ENCODE measurements around the gene FHAD1.
A peak's percentile ranks its signal among the peaks of the same experiment; 100 is the strongest.

Gene FHAD1

GRCh38 chr1:15348648-15349047, 101.6 kb downstream of the FHAD1 start:
- no peak for DNase-seq

DNA sequence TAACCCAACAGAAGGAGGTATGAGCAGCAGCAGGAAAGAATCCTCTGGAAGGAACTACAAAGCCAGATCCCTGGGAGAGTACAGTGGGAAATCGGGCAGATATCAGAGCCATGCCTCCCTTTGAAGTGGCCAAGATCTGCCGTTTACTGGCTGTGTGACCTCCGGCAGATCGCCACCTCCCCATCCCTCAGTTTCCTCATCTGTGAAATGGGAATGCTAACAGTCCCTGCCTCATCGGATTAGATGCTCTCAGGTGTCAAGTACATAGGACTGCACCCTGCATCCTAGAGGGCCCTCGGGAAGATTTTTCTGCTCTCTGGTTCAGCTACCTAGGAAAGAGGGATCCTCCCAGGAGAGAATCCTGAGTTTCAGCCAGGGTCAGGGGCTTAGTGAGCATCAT, 102.1 kb downstream of the FHAD1 start:
- DNase-seq: no peak

DNA sequence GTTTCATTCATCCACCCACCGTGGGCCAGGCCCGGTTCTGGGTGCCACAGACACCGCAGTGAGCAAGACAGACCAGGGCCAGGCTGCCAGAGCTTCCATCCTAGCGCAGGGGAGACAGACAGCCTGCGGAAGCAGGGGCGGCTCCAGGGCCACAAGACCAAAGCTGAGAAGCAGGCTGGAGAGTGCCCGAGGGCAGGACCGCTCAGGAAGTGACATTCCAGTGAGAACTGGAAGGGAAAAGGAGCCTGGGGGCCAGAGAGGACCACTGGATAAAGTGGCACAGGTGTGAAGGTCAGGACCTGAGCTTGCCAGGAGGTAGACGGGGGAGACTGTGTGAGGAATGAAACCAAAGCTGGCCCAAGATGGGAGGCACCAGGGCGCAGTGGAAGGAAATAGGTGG, 103.1 kb downstream of the FHAD1 start:
- no peak for DNase-seq

DNA sequence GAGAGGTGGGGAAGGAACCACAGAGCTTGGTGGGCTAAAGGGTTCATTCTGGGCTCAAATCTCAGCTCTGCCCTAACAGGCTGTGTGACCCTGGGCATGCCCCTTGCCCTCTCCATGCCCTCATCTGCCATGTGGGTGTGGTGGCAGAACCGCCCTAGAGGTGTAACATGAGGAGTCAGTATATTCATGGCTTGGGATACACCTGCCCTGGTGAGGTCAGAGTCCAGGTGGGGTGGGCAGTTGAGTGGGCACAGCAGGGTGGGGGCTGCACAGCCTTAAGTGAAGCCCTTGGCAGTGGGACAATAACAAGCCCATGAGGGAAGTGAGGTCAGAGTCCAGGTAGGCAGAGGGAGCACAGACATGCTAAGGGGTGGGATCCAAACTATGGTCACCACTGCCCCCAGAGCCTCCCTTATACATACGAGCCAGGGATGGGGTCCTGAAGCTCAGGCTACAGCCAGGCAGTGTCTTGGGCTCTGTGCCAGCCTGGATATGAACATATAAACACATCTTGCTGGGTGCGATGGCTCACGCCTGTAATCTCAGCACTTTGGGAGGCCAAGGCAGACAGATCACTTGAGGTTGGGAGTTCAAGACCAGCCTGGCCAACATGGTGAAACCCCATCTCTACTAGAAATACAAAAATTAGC, 103.7 kb downstream of the FHAD1 start:
- DNase-seq: no peak

DNA sequence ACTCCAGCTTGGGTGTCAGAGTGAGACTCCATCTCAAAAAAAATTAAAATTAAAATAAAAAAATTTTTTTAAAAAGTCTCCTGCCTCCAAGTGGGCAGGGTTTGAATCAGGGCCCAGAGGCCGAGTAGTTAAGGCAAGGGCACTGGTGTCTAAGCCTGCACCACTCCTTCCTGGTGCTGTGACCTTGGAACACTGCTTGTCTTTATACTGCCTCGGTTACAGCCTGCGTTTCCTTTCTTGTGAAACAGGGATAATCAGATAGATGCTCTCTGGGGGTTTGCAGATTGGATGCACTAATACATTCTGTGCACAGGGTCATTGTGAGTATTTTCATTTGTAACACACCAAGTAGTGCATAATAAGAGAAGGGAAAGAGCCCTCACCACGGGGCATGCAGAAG, 104.3 kb downstream of the FHAD1 start:
- no peak for DNase-seq

- peak; percentile 47 to 64 (median 57) for DNase-seq
Measured at GRCh38 chr1:15352128-15352957, 105.3 kb downstream of the FHAD1 start.

DNA sequence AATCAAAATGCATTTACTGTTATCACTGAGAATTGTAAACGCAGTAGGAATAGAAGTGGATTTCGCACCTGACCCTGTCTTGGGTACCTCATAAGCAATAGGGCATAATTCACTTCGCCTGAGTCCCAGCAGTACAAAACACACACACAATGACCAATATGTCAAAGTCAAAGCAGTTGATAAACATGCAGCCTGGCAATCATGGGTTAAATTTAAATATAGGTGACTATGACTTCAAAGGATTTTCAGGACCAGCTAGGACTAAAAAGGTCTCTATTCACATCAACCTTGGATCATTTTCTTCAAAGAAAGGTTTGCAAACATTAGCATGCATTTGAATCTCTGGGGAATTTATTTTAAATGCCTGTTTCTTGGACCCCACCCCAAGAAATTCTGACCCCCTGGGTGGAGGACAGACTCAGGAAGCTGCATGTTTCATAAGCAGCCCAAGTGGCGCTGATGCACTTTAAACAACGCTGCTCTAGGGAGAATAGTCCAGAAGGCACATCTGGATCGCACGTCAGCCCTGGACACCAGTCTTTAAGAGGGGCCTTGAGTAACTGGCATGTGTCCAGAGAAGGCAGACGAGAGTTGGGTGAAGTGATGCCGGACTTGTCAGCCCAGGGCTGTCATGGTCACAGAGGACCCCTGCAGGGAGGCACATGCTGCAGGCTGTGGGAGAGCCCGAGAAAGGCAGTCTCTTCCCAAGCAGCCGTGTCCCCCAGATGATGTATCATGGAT, 107.0 kb downstream of the FHAD1 start:
- no peak for DNase-seq

DNA sequence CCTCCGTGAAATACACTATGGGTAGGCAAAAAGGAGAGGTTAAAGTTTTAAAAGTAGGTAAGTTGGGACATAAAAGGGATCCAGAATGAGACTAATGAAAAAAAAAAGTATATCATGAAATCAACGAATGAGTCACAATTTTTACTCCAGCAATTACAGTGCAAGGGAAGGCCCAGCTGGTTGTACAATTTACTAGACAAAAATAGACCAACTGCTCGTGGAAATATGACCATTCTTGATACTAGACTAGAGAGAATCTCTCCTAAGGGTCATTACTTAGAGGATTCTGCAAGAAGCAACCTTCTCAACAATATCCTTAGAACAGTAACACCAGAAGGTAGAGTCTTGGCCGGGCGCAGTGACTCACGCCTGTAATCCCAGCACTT, 107.5 kb downstream of the FHAD1 start:
- peak in 2 of 3 donors; percentile 33 to 50 for DNase-seq

GRCh38 chr1:15355968-15356625, 109.1 kb downstream of the FHAD1 start:
- DNase-seq: no peak

GRCh38 chr1:15357612-15358207, 110.7 kb downstream of the FHAD1 start:
- DNase-seq: no peak

DNA sequence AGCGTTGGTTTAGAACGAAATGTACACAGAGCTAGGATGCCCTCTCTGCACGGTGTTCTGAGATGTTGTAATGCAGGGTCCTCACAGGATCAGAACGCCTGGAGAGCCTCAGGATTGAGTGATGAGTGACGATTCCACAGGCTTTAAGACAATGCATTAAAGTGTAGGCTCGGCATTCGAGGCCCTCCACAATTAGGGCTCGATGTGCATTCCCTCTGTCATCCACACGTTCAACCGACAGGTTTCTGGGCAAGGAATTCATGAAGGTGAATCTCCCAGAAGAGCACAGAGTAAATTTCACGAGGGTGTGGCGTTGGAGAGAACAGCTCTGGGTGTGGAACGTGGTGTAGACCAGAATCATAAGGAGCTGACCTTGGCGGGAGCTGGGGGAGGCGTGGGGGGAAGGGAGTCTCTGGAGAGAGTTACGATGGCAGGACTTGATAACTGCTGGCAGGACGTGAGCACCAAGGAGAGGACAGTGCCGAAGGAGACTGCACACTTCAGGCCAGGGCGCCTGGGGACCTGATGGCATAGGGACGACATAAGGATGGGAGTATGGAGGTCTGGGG, 111.6 kb downstream of the FHAD1 start:
- no peak for DNase-seq

- DNase-seq: no peak
Measured at GRCh38 chr1:15360700-15361099, 113.7 kb downstream of the FHAD1 start.

- no peak for DNase-seq
Measured at GRCh38 chr1:15362096-15362736, 115.2 kb downstream of the FHAD1 start.

DNA sequence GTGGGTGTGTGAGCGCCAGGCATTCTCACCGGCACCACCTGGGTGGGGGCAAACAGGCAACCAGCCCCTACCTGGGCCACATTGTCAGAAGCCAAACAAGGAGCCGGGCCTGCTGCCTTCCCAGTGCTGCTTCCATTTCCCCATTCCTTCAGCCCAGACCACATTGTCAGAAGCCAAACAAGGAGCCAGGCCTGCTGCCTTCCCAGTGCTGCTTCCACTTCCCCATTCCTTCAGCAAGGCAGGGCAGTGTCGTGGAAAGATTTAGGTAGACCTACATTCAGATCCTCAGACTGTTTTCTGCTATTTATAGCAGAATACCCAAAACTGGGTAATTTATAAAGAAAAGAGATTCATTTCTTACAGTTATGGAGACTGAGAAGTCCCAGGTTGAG, 115.7 kb downstream of the FHAD1 start:
- peak; percentile 38 to 51 (median 48) for DNase-seq

DNA sequence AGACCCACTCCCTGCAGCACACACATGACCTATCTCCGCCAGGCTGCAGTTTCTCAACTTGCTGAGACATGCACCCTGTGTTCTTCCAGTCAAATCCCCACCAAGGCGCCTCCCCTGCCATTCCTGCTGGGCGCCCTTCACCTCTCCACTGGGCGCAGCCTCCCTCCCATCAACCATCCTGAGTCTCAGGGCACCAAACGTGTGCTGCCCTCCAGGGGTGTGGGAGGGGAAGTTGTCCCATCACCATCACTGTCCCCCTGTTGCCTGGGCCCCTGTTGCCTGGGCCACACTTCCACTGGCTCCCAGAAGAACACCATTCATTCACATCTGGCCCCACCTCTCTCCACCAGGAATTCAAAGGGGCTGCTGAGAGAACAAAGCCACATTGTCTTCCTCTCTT, 117.7 kb downstream of the FHAD1 start:
- DNase-seq: no peak

DNA sequence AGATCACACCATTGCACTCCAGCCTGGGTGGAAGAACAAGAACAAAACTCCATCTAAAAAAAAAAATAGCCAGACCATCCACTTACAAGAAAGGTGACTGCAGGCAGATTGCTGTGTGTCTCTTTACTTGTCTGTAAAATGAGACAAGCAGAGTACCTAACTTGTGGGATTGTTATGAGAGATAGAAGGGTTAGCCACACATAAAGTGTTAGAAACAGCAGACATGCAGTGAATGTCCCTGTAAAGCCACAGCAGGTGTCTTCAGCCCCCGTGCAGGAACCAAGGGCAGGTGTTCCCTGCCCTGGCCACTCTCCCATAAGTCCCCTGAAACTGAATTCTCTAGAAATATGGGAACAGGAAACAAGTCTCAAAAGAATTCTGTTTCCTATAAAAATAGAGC, 121.9 kb downstream of the FHAD1 start:
- no peak for DNase-seq

GRCh38 chr1:15370268-15370667, 123.2 kb downstream of the FHAD1 start:
- DNase-seq: no peak

GRCh38 chr1:15370781-15371520, 123.9 kb downstream of the FHAD1 start:
- DNase-seq: no peak

GRCh38 chr1:15371610-15372545, 124.9 kb downstream of the FHAD1 start:
- peak in 1 of 3 donors; percentile 5 for DNase-seq

DNA sequence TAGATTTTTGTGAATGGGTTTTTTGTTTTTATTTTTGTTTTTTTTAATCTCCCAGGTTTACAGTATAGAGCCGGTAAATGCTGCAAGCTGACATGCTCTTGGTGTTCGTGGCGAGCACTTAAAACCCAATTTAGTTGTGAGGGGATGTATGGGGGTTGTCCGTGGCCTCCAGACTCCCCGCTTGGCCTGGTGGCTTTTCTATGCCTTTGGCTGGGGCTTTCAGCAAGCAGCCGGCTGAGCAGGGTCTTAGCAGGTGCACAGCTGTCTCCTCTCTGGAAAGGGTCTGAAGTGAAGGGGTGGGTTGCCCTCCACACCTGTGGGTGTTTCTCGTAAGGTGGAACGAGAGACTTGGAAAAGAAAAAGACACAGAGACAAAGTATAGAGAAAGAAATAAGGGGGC, 131.7 kb downstream of the FHAD1 start:
- DNase-seq: no peak
